ENCODE results near the gene PLCL1.

GRCh38 chr2:197804758-197805714, 643 bp downstream of the PLCL1 start:
- TF ChIP-seq EZH2 (IDR thresholded peaks at IDR 0.05; ENCODE audit: borderline replicate concordance, low read length), result peak; percentile 99
- TF ChIP-seq CTCF (conservative IDR thresholded peaks at IDR 0.05 in 1 of 2, IDR thresholded peaks at IDR 0.05 in 1 of 2; ENCODE audit: extremely low read depth in 1 of 2, insufficient read depth in 1 of 2, low read depth in 1 of 2, low read length in 2 of 2), result no peak
